IMR-90 (cell line): ENCODE results near the gene BMPER. TPM values are rescaled to one million over a fixed set of nuclear protein-coding genes. Genes with fewer than 3 reads are reported as not detected.

Source experiments
- ATAC-seq: fragments of 200-7000 bp; cut with Tn5 transposase; 2 replicates; pipeline ENCODE4 v1.9.1; 2020; ENCODE audit warnings: low read depth, mild to moderate bottlenecking, moderate library complexity
- BruUV-seq: library from RNA; stranded (reverse); fragments of 400-500 nt; replicated peaks from 2 replicates; lab custom pipeline; 2021; lab: Mats Ljungman, UMichigan
- CTCF ChIA-PET: fragments of 300-600 bp; formaldehyde crosslinking; extraction: SDS; loops from one replicate; lab custom pipeline; 2021; ENCODE audit warnings: antibody characterized with exemption; lab: Yijun Ruan, JAX
- POLR2A ChIA-PET: fragments of 300-600 bp; sonication (Branson Sonifier 250); formaldehyde crosslinking; loops from one replicate; lab custom pipeline; 2022; ENCODE audit warnings: antibody characterized with exemption; ENCODE audit not compliant: unreplicated experiment; lab: Charles Lee
- DNase-seq: peaks from one replicate; pipeline ENCODE4 v3.0.0; 2013
- H2AFZ ChIP-seq: replicated peaks from 2 replicates; pipeline ENCODE3; 2013; ENCODE audit warnings: low read length, mild to moderate bottlenecking; ENCODE audit not compliant: poor library complexity
- H2AK5ac ChIP-seq: 2 replicates; pipeline ENCODE4 v1.6.1; 2013; ENCODE audit warnings: low read depth, low read length, inconsistent platforms
- H2AK9ac ChIP-seq: replicated peaks from 2 replicates; pipeline ENCODE3; 2013; ENCODE audit warnings: mild to moderate bottlenecking, low read depth, low read length, moderate library complexity; ENCODE audit not compliant: poor library complexity
- H2BK120ac ChIP-seq: 2 replicates; pipeline ENCODE4 v1.6.1; 2013; ENCODE audit warnings: low read depth, low read length, inconsistent platforms
- H2BK15ac ChIP-seq: 3 replicates; pipeline ENCODE4 v1.6.1; 2013; ENCODE audit warnings: low read depth, low read length, inconsistent platforms
- H2BK20ac ChIP-seq: 2 replicates; pipeline ENCODE4 v1.6.1; 2013; ENCODE audit warnings: low read depth, mild to moderate bottlenecking, inconsistent platforms, low read length, moderate library complexity
- H2BK5ac ChIP-seq: 2 replicates; pipeline ENCODE4 v1.6.1; 2013; ENCODE audit warnings: mild to moderate bottlenecking, low read depth, low read length, inconsistent platforms; ENCODE audit not compliant: poor library complexity, severe bottlenecking
- H3K14ac ChIP-seq: replicated peaks from 2 replicates; pipeline ENCODE4 v1.6.1; 2013; ENCODE audit warnings: low read depth, low read length, inconsistent platforms
- H3K18ac ChIP-seq: 2 replicates; pipeline ENCODE4 v1.6.1; 2013; ENCODE audit warnings: low read depth, low read length, control low read depth
- H3K23ac ChIP-seq: 2 replicates; pipeline ENCODE4 v1.6.1; 2013; ENCODE audit warnings: low read depth, low read length, inconsistent platforms
- H3K27ac ChIP-seq: 2 replicates; pipeline ENCODE4 v1.5.1; 2013; ENCODE audit warnings: mild to moderate bottlenecking, control low read depth, low read length; ENCODE audit not compliant: insufficient read depth
- H3K27me3 ChIP-seq: 2 replicates; pipeline ENCODE4 v1.6.1; 2013; ENCODE audit warnings: low read length; ENCODE audit not compliant: control insufficient read depth, insufficient read depth
- H3K36me3 ChIP-seq: 2 replicates; pipeline ENCODE4 v1.6.1; 2013; ENCODE audit warnings: low read length, mixed read lengths; ENCODE audit not compliant: control insufficient read depth, insufficient read depth
- H3K4ac ChIP-seq: 2 replicates; pipeline ENCODE4 v1.6.1; 2013; ENCODE audit warnings: low read depth, low read length, inconsistent platforms
- H3K4me1 ChIP-seq: 2 replicates; pipeline ENCODE4 v1.6.1; 2013; ENCODE audit warnings: low read length, mixed read lengths; ENCODE audit not compliant: control insufficient read depth, insufficient read depth
- H3K4me2 ChIP-seq: 2 replicates; pipeline ENCODE4 v1.6.1; 2013; ENCODE audit warnings: low read depth, mild to moderate bottlenecking, control low read depth, low read length, moderate library complexity
- H3K4me3 ChIP-seq: 2 replicates; pipeline ENCODE4 v1.5.1; 2013; ENCODE audit warnings: low read depth, mild to moderate bottlenecking, control low read depth, low read length, moderate library complexity; ENCODE audit not compliant: insufficient read depth
- H3K56ac ChIP-seq: 2 replicates; pipeline ENCODE4 v1.6.1; 2013; ENCODE audit warnings: low read length, inconsistent platforms; ENCODE audit not compliant: insufficient read depth; ENCODE audit errors: extremely low read depth
- H3K79me1 ChIP-seq, 2 experiments: 2 replicates each; pipeline ENCODE4 v1.6.1; 2013; ENCODE audit warnings: low read length in 2 of 2, inconsistent platforms in 1 of 2, low read depth in 1 of 2
- H3K9ac ChIP-seq: 2 replicates; pipeline ENCODE4 v1.6.1; 2013; ENCODE audit warnings: low read depth, low read length, control low read depth
- H3K9me1 ChIP-seq: 2 replicates; pipeline ENCODE4 v1.6.1; 2013; ENCODE audit warnings: low read length, inconsistent platforms; ENCODE audit not compliant: insufficient read depth
- H3K9me3 ChIP-seq: 2 replicates; pipeline ENCODE4 v1.6.1; 2013; ENCODE audit warnings: low read length; ENCODE audit not compliant: control insufficient read depth, insufficient read depth
- H4K20me1 ChIP-seq: 2 replicates; pipeline ENCODE4 v1.6.1; 2013; ENCODE audit warnings: low read length, inconsistent platforms; ENCODE audit not compliant: insufficient read depth
- H4K5ac ChIP-seq: 2 replicates; pipeline ENCODE4 v1.6.1; 2013; ENCODE audit warnings: mild to moderate bottlenecking, low read depth, low read length, control low read depth
- H4K8ac ChIP-seq, 2 experiments: 2 replicates each; pipeline ENCODE4 v1.6.1; 2013; ENCODE audit warnings: low read depth in 2 of 2, low read length in 2 of 2, control low read depth in 1 of 2, inconsistent platforms in 1 of 2
- H4K91ac ChIP-seq: 2 replicates; pipeline ENCODE4 v1.6.1; 2013; ENCODE audit warnings: low read depth, low read length, inconsistent platforms; ENCODE audit not compliant: insufficient read depth
- BHLHE40 ChIP-seq: fragments of 150-350 bp; IDR thresholded peaks from 2 replicates; pipeline ENCODE4 v1.6.1; 2016; ENCODE audit warnings: mild to moderate bottlenecking, low read depth, low read length
- CEBPB ChIP-seq: IDR thresholded peaks from 2 replicates; pipeline ENCODE4 v1.6.1; 2012; ENCODE audit warnings: low read depth, low read length, improper control_type of control experiment
- CHD1 ChIP-seq: IDR thresholded peaks from 2 replicates; pipeline ENCODE4 v1.6.1; 2012; ENCODE audit warnings: low read depth, low read length, improper control_type of control experiment
- FOS ChIP-seq: fragments of 150-350 bp; IDR thresholded peaks from 2 replicates; pipeline ENCODE4 v1.6.1; 2016; ENCODE audit warnings: low read depth, low read length
- MAFK ChIP-seq: IDR thresholded peaks from 2 replicates; pipeline ENCODE4 v1.6.1; 2012; ENCODE audit warnings: low read depth, low read length, improper control_type of control experiment
- MAZ ChIP-seq: IDR thresholded peaks from 2 replicates; pipeline ENCODE4 v1.6.1; 2012; ENCODE audit warnings: low read depth, mild to moderate bottlenecking, low read length, improper control_type of control experiment, moderate library complexity, borderline replicate concordance
- MXI1 ChIP-seq: IDR thresholded peaks from 2 replicates; pipeline ENCODE4 v1.6.1; 2012; ENCODE audit warnings: low read depth, mild to moderate bottlenecking, low read length, moderate library complexity, borderline replicate concordance
- NFE2L2 ChIP-seq: fragments of 150-350 bp; IDR thresholded peaks from 2 replicates; pipeline ENCODE4 v1.6.1; 2016; ENCODE audit warnings: low read depth, mild to moderate bottlenecking, low read length
- POLR2A ChIP-seq: IDR thresholded peaks from 2 replicates; pipeline ENCODE4 v1.6.1; 2012; ENCODE audit warnings: mild to moderate bottlenecking, low read depth, low read length
- RAD21 ChIP-seq: IDR thresholded peaks from 2 replicates; pipeline ENCODE4 v1.6.1; 2012; ENCODE audit warnings: low read length, improper control_type of control experiment
- RCOR1 ChIP-seq: IDR thresholded peaks from 2 replicates; pipeline ENCODE4 v1.6.1; 2012; ENCODE audit warnings: mild to moderate bottlenecking, low read length, improper control_type of control experiment; ENCODE audit not compliant: insufficient replicate concordance
- RFX5 ChIP-seq: IDR thresholded peaks from 2 replicates; pipeline ENCODE4 v1.8.0; 2012; ENCODE audit warnings: low read depth, mild to moderate bottlenecking, low read length, moderate library complexity
- SMC3 ChIP-seq: fragments of 150-350 bp; IDR thresholded peaks from 2 replicates; pipeline ENCODE4 v1.6.1; 2016; ENCODE audit warnings: low read depth, mild to moderate bottlenecking, antibody characterized with exemption, low read length, moderate library complexity
- WGBS, 2 experiments: methylation state at CpG; one replicate each; pipeline versions ENCODE4 v1.1.5 to v1.1.7; 2013; ENCODE audit warnings: missing lambda C conversion rate in 2 of 2; ENCODE audit not compliant: insufficient read length in 1 of 2; ENCODE audit errors: extremely low coverage in 2 of 2; 5-methylcytosine and 5-hydroxymethylcytosine counted together
- dilution Hi-C: fragments of 300-500 bp; cut with HindIII; formaldehyde crosslinking; loops from one replicate; pipeline ENCODE4 v1.14.3; 2018; ENCODE audit warnings: low sequenced_read_pairs; ENCODE audit not compliant: unreplicated experiment
- in situ Hi-C: fragments of 300-500 bp; cut with MboI; formaldehyde crosslinking; loops from 3 replicates; pipeline ENCODE4 v1.14.3; 2019; ENCODE audit warnings: low sequenced_read_pairs, inconsistent platforms, mixed read lengths
- intact Hi-C: fragments of 100-400 bp; cut with micrococcal nuclease; formaldehyde crosslinking; loops from 2 replicates; pipeline ENCODE4 v1.10.0; 2022
- polyA plus RNA-seq, 3 experiments: library from polyadenylated mRNA; depleted of rRNA; stranded (reverse); fragments of >200 nt; gene quantifications; 2 replicates each; pipeline ENCODE4 v1.2.3, GENCODE V29; 2012; ENCODE audit warnings: low replicate concordance in 1 of 3
- total RNA-seq: library from RNA; depleted of rRNA; stranded (reverse); fragments of >200 nt; gene quantifications from 2 replicates; pipeline ENCODE4 v1.2.3, GENCODE V29; 2012
- TF ChIP-seq, protein P1 (sequence below): fragments of 150-350 bp; IDR thresholded peaks from 2 replicates; pipeline ENCODE4 v1.6.1; 2017; ENCODE audit warnings: mild to moderate bottlenecking, antibody characterized with exemption, low read length, low read depth
- TF ChIP-seq, protein P2 (sequence below): conservative IDR thresholded peaks from 2 replicates; pipeline ENCODE4 v1.5.1; 2012; ENCODE audit warnings: mild to moderate bottlenecking, low read depth, low read length, improper control_type of control experiment
- TF ChIP-seq, protein P3 (sequence below): fragments of 150-350 bp; IDR thresholded peaks from 2 replicates; pipeline ENCODE4 v1.6.1; 2016; ENCODE audit warnings: low read depth, mild to moderate bottlenecking, low read length, moderate library complexity, borderline replicate concordance

Gene BMPER
- total and polyA plus RNA-seq, 2 of the 4 experiments (the other 2 are of a cell fraction): 6.2 to 7.9 TPM

DNA sequence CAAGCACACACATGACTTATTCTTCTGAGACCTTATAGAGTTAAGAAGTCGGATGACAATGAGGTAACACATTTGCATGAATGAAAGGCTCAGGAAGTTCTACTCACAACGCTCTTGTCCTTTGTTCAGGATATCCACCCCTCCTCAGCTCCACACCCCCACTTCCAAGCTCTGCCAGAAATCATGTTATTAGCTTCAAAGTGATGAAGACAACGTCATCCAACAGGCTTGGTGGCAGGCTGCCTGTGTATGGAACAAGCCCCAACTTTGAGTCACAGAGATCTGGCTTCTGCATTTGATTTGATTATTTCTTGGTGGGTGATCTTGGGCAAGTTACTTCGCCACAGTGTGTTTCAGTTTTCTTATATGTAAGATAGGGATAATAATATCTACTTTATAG is 12.4 kb upstream of the BMPER start:
- Histone ChIP-seq H2BK20ac (no peak overlapping the region), H3K27ac (no peak overlapping the region), H2AFZ (no peak overlapping the region), H3K56ac (no peak overlapping the region), H3K14ac (no peak overlapping the region), H3K18ac (no peak overlapping the region), H4K8ac (no peak overlapping the region), H3K4me1 (no peaks in the 10 kb centered on the region), H2AK5ac (no peak overlapping the region), H3K27me3 (peaks cover 13% of the 10 kb centered on the region), H3K36me3 (no peaks in the 10 kb centered on the region), H3K4me2 (no peak overlapping the region), H3K79me1 (no peaks in the 10 kb centered on the region), H3K9ac (no peak overlapping the region), H2BK5ac (no peak overlapping the region), H3K9me3 (no peaks in the 10 kb centered on the region), H3K4ac (no peak overlapping the region), H3K23ac (no peak overlapping the region), H4K5ac (no peak overlapping the region), H4K20me1 (no peaks in the 10 kb centered on the region), H2AK9ac (no peak overlapping the region), H2BK15ac (no peak overlapping the region), H2BK120ac (no peak overlapping the region), H4K91ac (no peak overlapping the region), H3K4me3 (no peak overlapping the region), H3K9me1 (no peaks in the 10 kb centered on the region)
- ChIA-PET POLR2A (no interaction called here), CTCF (interaction anchor here (0.6 to 1.1 kb wide), 2 partner anchors 11 to 147 kb away, joined by 3 to 4 read pairs; no protein-coding TSS in a partner anchor)
- intact Hi-C loops: no loop called here
- no peak for DNase-seq
- WGBS, 2 experiments: no CpG with 5 or more reads among the region's 4 CpGs
- in situ Hi-C loops: loop anchor here (10.0 kb wide), 1 partner anchor 128 kb away; no protein-coding TSS in a partner anchor
- no peak for ATAC-seq
- no TSS peak for BruUV-seq
- TF ChIP-seq NFE2L2: no peak
- no peak for TF ChIP-seq BHLHE40
- no peak for TF ChIP-seq MAFK
- TF ChIP-seq RAD21: no peak
- TF ChIP-seq RCOR1: no peak
- no peak for TF ChIP-seq POLR2A
- no peak for TF ChIP-seq FOS
- no peak for TF ChIP-seq RFX5
- no peak for TF ChIP-seq MAZ
- no peak for TF ChIP-seq SMC3
- TF ChIP-seq, protein P1, sequence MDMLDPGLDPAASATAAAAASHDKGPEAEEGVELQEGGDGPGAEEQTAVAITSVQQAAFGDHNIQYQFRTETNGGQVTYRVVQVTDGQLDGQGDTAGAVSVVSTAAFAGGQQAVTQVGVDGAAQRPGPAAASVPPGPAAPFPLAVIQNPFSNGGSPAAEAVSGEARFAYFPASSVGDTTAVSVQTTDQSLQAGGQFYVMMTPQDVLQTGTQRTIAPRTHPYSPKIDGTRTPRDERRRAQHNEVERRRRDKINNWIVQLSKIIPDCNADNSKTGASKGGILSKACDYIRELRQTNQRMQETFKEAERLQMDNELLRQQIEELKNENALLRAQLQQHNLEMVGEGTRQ: no peak
- no peak for TF ChIP-seq CHD1
- TF ChIP-seq MXI1: no peak
- TF ChIP-seq, protein P2, sequence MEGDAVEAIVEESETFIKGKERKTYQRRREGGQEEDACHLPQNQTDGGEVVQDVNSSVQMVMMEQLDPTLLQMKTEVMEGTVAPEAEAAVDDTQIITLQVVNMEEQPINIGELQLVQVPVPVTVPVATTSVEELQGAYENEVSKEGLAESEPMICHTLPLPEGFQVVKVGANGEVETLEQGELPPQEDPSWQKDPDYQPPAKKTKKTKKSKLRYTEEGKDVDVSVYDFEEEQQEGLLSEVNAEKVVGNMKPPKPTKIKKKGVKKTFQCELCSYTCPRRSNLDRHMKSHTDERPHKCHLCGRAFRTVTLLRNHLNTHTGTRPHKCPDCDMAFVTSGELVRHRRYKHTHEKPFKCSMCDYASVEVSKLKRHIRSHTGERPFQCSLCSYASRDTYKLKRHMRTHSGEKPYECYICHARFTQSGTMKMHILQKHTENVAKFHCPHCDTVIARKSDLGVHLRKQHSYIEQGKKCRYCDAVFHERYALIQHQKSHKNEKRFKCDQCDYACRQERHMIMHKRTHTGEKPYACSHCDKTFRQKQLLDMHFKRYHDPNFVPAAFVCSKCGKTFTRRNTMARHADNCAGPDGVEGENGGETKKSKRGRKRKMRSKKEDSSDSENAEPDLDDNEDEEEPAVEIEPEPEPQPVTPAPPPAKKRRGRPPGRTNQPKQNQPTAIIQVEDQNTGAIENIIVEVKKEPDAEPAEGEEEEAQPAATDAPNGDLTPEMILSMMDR: no peak
- no peak for TF ChIP-seq CEBPB
- TF ChIP-seq, protein P3, sequence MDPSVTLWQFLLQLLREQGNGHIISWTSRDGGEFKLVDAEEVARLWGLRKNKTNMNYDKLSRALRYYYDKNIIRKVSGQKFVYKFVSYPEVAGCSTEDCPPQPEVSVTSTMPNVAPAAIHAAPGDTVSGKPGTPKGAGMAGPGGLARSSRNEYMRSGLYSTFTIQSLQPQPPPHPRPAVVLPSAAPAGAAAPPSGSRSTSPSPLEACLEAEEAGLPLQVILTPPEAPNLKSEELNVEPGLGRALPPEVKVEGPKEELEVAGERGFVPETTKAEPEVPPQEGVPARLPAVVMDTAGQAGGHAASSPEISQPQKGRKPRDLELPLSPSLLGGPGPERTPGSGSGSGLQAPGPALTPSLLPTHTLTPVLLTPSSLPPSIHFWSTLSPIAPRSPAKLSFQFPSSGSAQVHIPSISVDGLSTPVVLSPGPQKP: no peak
- dilution Hi-C loops: no loop called here
